H9 (cell line): ENCODE data around the gene FBLN2. TPM values are rescaled to one million over a fixed set of nuclear protein-coding genes. Genes with fewer than 3 reads are reported as not detected.

Experiments
- DNase-seq: peaks from one replicate; pipeline ENCODE4 v3.0.0-alpha.2; 2017
- H2AFZ ChIP-seq: one replicate; pipeline ENCODE4 v1.6.1; 2013; ENCODE audit warnings: mild to moderate bottlenecking, low read length, control low read depth, moderate library complexity
- H2AK5ac ChIP-seq: 2 replicates; pipeline ENCODE4 v1.6.1; 2013; ENCODE audit warnings: low read length, control low read depth, mixed read lengths; ENCODE audit not compliant: insufficient read length
- H2BK120ac ChIP-seq: one replicate; pipeline ENCODE4 v1.6.1; 2013; ENCODE audit warnings: low read depth, mild to moderate bottlenecking, low read length, control low read depth, inconsistent platforms; ENCODE audit not compliant: poor library complexity, severe bottlenecking
- H2BK12ac ChIP-seq: 2 replicates; pipeline ENCODE4 v1.6.1; 2013; ENCODE audit warnings: low read length, control low read depth, mixed read lengths, low read depth; ENCODE audit not compliant: insufficient read length
- H2BK15ac ChIP-seq: 2 replicates; pipeline ENCODE4 v1.6.1; 2013; ENCODE audit warnings: low read depth, low read length, control low read depth
- H2BK20ac ChIP-seq: one replicate; pipeline ENCODE4 v1.6.1; 2013; ENCODE audit warnings: low read depth, mild to moderate bottlenecking, low read length, control low read depth, inconsistent platforms; ENCODE audit not compliant: poor library complexity, severe bottlenecking
- H2BK5ac ChIP-seq: 2 replicates; pipeline ENCODE4 v1.6.1; 2013; ENCODE audit warnings: low read length, control low read depth, mixed read lengths; ENCODE audit not compliant: insufficient read length
- H3K14ac ChIP-seq: 2 replicates; pipeline ENCODE4 v1.6.1; 2013; ENCODE audit warnings: low read length, control low read depth; ENCODE audit not compliant: insufficient read depth
- H3K18ac ChIP-seq: 2 replicates; pipeline ENCODE4 v1.6.1; 2013; ENCODE audit warnings: low read depth, mild to moderate bottlenecking, mixed read lengths, low read length, control low read depth; ENCODE audit not compliant: insufficient read length
- H3K23ac ChIP-seq: 2 replicates; pipeline ENCODE4 v1.6.1; 2013; ENCODE audit warnings: low read length, control low read depth, mixed read lengths, low read depth; ENCODE audit not compliant: insufficient read length
- H3K23me2 ChIP-seq: 2 replicates; pipeline ENCODE4 v1.6.1; 2013; ENCODE audit warnings: low read depth, mild to moderate bottlenecking, mixed read lengths, low read length, control low read depth; ENCODE audit not compliant: insufficient read length, poor library complexity, severe bottlenecking
- H3K27ac ChIP-seq: 2 replicates; pipeline ENCODE4 v1.5.1; 2013; ENCODE audit warnings: low read length, control low read depth, mixed read lengths, low read depth; ENCODE audit not compliant: insufficient read length
- H3K27me3 ChIP-seq: 2 replicates; pipeline ENCODE4 v1.6.1; 2013; ENCODE audit warnings: low read length, control low read depth, inconsistent platforms; ENCODE audit not compliant: insufficient read depth
- H3K4ac ChIP-seq: 2 replicates; pipeline ENCODE4 v1.6.1; 2013; ENCODE audit warnings: low read depth, mild to moderate bottlenecking, control low read depth, inconsistent platforms, low read length, moderate library complexity
- H3K4me1 ChIP-seq: 2 replicates; pipeline ENCODE4 v1.6.1; 2013; ENCODE audit warnings: low read length, control low read depth, inconsistent platforms; ENCODE audit not compliant: insufficient read depth
- H3K4me2 ChIP-seq: 2 replicates; pipeline ENCODE4 v1.6.1; 2013; ENCODE audit warnings: low read length, control low read depth, mixed read lengths; ENCODE audit not compliant: insufficient read length, insufficient read depth
- H3K56ac ChIP-seq: 2 replicates; pipeline ENCODE4 v1.6.1; 2013; ENCODE audit warnings: low read depth, mild to moderate bottlenecking, mixed read lengths, low read length, control low read depth; ENCODE audit not compliant: insufficient read length
- H3K79me1 ChIP-seq: 2 replicates; pipeline ENCODE4 v1.6.1; 2013; ENCODE audit warnings: low read depth, mild to moderate bottlenecking, moderate library complexity, low read length, control low read depth, inconsistent platforms; ENCODE audit not compliant: insufficient read depth, poor library complexity, severe bottlenecking
- H3K79me2 ChIP-seq: 2 replicates; pipeline ENCODE4 v1.6.1; 2013; ENCODE audit warnings: low read length, control low read depth, inconsistent platforms; ENCODE audit not compliant: insufficient read depth
- H3K9ac ChIP-seq: 2 replicates; pipeline ENCODE4 v1.6.1; 2013; ENCODE audit warnings: low read length, control low read depth, mixed read lengths; ENCODE audit not compliant: insufficient read length; ENCODE audit errors: extremely low read depth
- H3K9me3 ChIP-seq: one replicate; pipeline ENCODE4 v1.6.1; 2013; ENCODE audit warnings: low read depth, low read length, inconsistent platforms; ENCODE audit not compliant: control insufficient read depth
- H3T11ph ChIP-seq: one replicate; pipeline ENCODE4 v1.6.1; 2013; ENCODE audit warnings: mild to moderate bottlenecking, low read length, control low read depth, inconsistent platforms
- H4K20me1 ChIP-seq: one replicate; pipeline ENCODE4 v1.6.1; 2013; ENCODE audit not compliant: control insufficient read depth, insufficient read length, insufficient read depth
- H4K5ac ChIP-seq: 2 replicates; pipeline ENCODE4 v1.6.1; 2013; ENCODE audit warnings: low read depth, mild to moderate bottlenecking, mixed read lengths, low read length, control low read depth; ENCODE audit not compliant: insufficient read length
- H4K8ac ChIP-seq: replicated peaks from 2 replicates; pipeline ENCODE4 v1.6.1; 2013; ENCODE audit warnings: low read length, control low read depth, mixed read lengths, low read depth; ENCODE audit not compliant: insufficient read length
- H4K91ac ChIP-seq: 2 replicates; pipeline ENCODE4 v1.6.1; 2013; ENCODE audit warnings: low read depth, mild to moderate bottlenecking, moderate library complexity, mixed read lengths, low read length, control low read depth; ENCODE audit not compliant: insufficient read length
- H3K27ac Mint-ChIP-seq, 3 experiments: 2 replicates in 2 of 3; 3 replicates in 1 of 3; pipeline ENCODE4 v1.8.0; 2020 to 2021; ENCODE audit warnings: mixed read lengths in 3 of 3, mild to moderate bottlenecking in 1 of 3, moderate library complexity in 1 of 3
- H3K27me3 Mint-ChIP-seq: 2 replicates; pipeline ENCODE4 v1.8.0; 2021; ENCODE audit warnings: low read depth, mild to moderate bottlenecking, moderate library complexity, mixed read lengths
- H3K36me3 Mint-ChIP-seq, 3 experiments: 2 replicates in 2 of 3; 3 replicates in 1 of 3; pipeline ENCODE4 v1.8.0; 2020 to 2021; ENCODE audit warnings: low read depth in 3 of 3, mixed read lengths in 3 of 3; ENCODE audit not compliant: insufficient read depth in 1 of 3
- H3K4me1 Mint-ChIP-seq, 2 experiments: 2 replicates each; pipeline ENCODE4 v1.8.0; 2020; ENCODE audit warnings: mixed read lengths in 2 of 2
- H3K4me3 Mint-ChIP-seq, 2 experiments: 2 replicates in 1 of 2; 3 replicates in 1 of 2; pipeline ENCODE4 v1.8.0; 2020 to 2021; ENCODE audit warnings: mild to moderate bottlenecking in 2 of 2, mixed read lengths in 2 of 2, moderate library complexity in 1 of 2
- H3K9me3 Mint-ChIP-seq, 2 experiments: 2 replicates in 1 of 2; 3 replicates in 1 of 2; pipeline ENCODE4 v1.8.0; 2020; ENCODE audit warnings: mild to moderate bottlenecking in 2 of 2, mixed read lengths in 2 of 2, moderate library complexity in 1 of 2
- CTCF ChIP-seq: fragments of 200-600 bp; sonication (generic); conservative IDR thresholded peaks from 3 replicates; pipeline ENCODE4 v1.8.0; 2021; ENCODE audit warnings: antibody characterized with exemption, mild to moderate bottlenecking
- WGBS: extraction: QIAGEN DNeasy Blood & Tissue Kit; methylation state at CpG from one replicate; pipeline ENCODE4 v1.1.7; 2013; ENCODE audit warnings: missing lambda C conversion rate, low lambda C conversion rate, mixed read lengths; ENCODE audit not compliant: insufficient read length; ENCODE audit errors: extremely low coverage; 5-methylcytosine and 5-hydroxymethylcytosine counted together
- total RNA-seq: library from RNA; stranded (reverse); gene quantifications from 2 replicates; pipeline ENCODE4 v1.2.1, GENCODE V29; 2021

The FBLN2 gene
- total RNA-seq, 1 experiment from 2014 or later, result 11.8 TPM

GRCh38 chr3:13504161-13504831 is 44.6 kb upstream of the FBLN2 start:
- Mint-ChIP-seq H3K27ac (peak overlapping the region in 1 of 3 experiments; percentile 49; a peak in 2 of 7 replicates), H3K4me3 (no peak overlapping the region), H3K9me3 (no peaks in the 10 kb centered on the region; a peak in 2 of 5 replicates), H3K4me1 (peaks cover 6 to 10% of the 10 kb centered on the region in 2 experiments), H3K27me3 (no peaks in the 10 kb centered on the region), H3K36me3 (no peaks in the 10 kb centered on the region)
- H3K4ac ChIP-seq, result no peak overlapping the region
- H2BK5ac ChIP-seq, result no peak overlapping the region
- H3K27ac ChIP-seq, result no peak overlapping the region
- H3T11ph ChIP-seq, result no peak overlapping the region
- no peak overlapping the region for H2AK5ac ChIP-seq
- no peak overlapping the region for H4K5ac ChIP-seq
- H3K23me2 ChIP-seq, result no peaks in the 10 kb centered on the region
- H3K4me1 ChIP-seq, result no peaks in the 10 kb centered on the region; the same call in 1 of the 2 replicates
- H3K4me2 ChIP-seq, result no peak overlapping the region
- H3K27me3 ChIP-seq, result no peaks in the 10 kb centered on the region
- H4K8ac ChIP-seq, result no peak overlapping the region
- no peak overlapping the region for H4K91ac ChIP-seq
- H2BK20ac ChIP-seq, result no peak overlapping the region
- no CpG with 5 or more reads among the region's 23 CpGs for WGBS
- H3K56ac ChIP-seq, result no peak overlapping the region
- no peaks in the 10 kb centered on the region for H3K79me2 ChIP-seq
- no peak overlapping the region for H2BK15ac ChIP-seq
- H4K20me1 ChIP-seq, result peaks cover 8% of the 10 kb centered on the region
- no peaks in the 10 kb centered on the region for H3K9me3 ChIP-seq
- H3K18ac ChIP-seq, result no peak overlapping the region
- DNase-seq, result no peak
- no peaks in the 10 kb centered on the region for H3K79me1 ChIP-seq
- no peak overlapping the region for H2BK12ac ChIP-seq
- H3K9ac ChIP-seq, result no peak overlapping the region
- no peak overlapping the region for H2AFZ ChIP-seq
- TF ChIP-seq CTCF, result no peak
- H2BK120ac ChIP-seq, result no peak overlapping the region
- no peak overlapping the region for H3K14ac ChIP-seq
- H3K23ac ChIP-seq, result no peak overlapping the region
